ENCODE measurements around the gene SIPA1L2. TPM values are rescaled to one million over a fixed set of nuclear protein-coding genes. Genes with fewer than 3 reads are reported as not detected.

Gene SIPA1L2
- total RNA-seq, 1 donor from 2014 or later, result 14.5 TPM

DNA sequence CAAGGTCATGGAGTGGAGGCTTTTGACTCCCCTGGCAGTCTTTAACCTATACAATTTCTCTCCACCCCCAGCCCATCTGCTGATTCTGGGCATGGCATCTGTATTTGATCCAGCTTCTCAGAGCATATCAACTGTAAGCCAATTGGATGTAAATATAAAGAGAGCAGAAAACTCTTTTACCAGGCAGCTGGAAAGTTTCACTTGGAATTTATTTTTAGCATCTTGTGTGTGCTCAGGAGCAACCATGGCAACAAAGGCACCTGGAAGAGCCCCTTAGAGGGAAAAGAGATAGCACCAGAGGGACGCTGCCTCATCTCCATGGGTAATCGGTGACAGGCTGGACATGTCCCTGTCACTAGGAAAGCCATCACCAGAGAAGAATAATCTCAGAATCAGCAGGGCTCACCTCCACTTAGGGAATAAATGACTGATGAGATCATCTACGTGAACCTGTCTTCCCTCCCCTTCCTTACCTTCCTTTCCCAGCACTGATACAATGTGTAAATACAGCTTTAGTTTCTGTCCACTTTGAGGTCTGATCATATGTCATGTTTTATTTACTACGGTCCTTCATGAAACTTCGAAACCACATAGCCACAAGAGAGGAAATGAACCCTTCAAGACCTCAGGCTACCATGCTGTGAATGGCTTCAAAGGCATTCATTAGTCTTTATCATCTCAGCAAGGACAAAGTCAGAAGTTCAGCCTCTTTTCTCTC lies 25.3 kb upstream of the SIPA1L2 start:
- no peak overlapping the region for H3K27ac Mint-ChIP-seq (ENCODE audit: unreplicated experiment)
- no peak for DNase-seq (ENCODE audit: extremely low spot score, unreplicated experiment)
- TF ChIP-seq, protein P1, sequence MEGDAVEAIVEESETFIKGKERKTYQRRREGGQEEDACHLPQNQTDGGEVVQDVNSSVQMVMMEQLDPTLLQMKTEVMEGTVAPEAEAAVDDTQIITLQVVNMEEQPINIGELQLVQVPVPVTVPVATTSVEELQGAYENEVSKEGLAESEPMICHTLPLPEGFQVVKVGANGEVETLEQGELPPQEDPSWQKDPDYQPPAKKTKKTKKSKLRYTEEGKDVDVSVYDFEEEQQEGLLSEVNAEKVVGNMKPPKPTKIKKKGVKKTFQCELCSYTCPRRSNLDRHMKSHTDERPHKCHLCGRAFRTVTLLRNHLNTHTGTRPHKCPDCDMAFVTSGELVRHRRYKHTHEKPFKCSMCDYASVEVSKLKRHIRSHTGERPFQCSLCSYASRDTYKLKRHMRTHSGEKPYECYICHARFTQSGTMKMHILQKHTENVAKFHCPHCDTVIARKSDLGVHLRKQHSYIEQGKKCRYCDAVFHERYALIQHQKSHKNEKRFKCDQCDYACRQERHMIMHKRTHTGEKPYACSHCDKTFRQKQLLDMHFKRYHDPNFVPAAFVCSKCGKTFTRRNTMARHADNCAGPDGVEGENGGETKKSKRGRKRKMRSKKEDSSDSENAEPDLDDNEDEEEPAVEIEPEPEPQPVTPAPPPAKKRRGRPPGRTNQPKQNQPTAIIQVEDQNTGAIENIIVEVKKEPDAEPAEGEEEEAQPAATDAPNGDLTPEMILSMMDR (IDR thresholded peaks at IDR 0.05), result no peak
- H3K4me1 Mint-ChIP-seq (ENCODE audit: unreplicated experiment), result peaks cover 8% of the 10 kb centered on the region
- H3K36me3 Mint-ChIP-seq (ENCODE audit: unreplicated experiment), result no peaks in the 10 kb centered on the region
- H3K27me3 Mint-ChIP-seq (ENCODE audit: unreplicated experiment), result peaks cover 39% of the 10 kb centered on the region
- H3K4me3 Mint-ChIP-seq (ENCODE audit: unreplicated experiment), result no peak overlapping the region
- no peaks in the 10 kb centered on the region for H3K9me3 Mint-ChIP-seq (ENCODE audit: unreplicated experiment)

DNA sequence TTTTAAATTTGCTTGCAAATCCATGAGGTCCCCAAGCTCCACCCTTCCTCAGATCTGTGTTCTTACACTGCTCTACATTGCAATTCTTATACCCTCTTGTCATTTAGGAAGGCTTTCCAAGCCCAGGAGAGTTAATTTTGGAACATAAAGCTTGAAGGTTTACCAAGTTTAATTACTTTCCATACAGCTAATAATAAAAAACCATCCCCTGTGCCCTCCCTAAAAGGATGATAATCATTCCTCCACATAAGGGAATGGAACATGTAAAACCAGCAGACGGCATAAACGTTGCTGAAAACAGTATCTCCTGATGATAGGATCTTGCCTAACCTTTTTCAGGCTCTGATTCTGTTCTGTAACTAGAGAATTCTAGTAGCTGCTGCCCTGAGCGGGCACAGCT lies 23.9 kb upstream of the SIPA1L2 start:
- TF ChIP-seq, protein P1 (IDR thresholded peaks at IDR 0.05), result no peak
- H3K9me3 Mint-ChIP-seq (ENCODE audit: unreplicated experiment), result no peaks in the 10 kb centered on the region
- H3K27me3 Mint-ChIP-seq (ENCODE audit: unreplicated experiment), result peaks cover 35% of the 10 kb centered on the region
- H3K4me1 Mint-ChIP-seq (ENCODE audit: unreplicated experiment), result peaks cover 8% of the 10 kb centered on the region
- no peak for DNase-seq (ENCODE audit: extremely low spot score, unreplicated experiment)
- no peaks in the 10 kb centered on the region for H3K36me3 Mint-ChIP-seq (ENCODE audit: unreplicated experiment)
- H3K4me3 Mint-ChIP-seq (ENCODE audit: unreplicated experiment), result no peak overlapping the region
- no peak overlapping the region for H3K27ac Mint-ChIP-seq (ENCODE audit: unreplicated experiment)

DNA sequence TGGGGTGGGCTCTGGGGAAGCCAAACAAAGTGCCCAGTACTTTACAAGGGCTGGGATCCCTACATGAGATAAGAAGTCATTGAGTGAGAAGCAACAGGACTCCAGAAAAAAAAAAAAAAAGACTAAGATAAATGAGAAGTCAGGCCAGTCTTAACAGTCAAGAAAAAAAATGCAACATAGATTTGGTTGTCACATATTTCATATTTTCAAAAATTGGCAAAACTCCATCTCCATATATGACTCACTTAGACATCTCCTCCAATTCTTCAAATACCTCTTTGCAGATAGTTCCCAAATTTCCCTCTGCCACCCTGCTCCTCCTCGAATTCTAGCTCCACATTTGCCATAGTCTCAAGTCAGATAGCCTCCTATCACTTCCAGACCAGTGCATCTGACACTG lies 20.9 kb upstream of the SIPA1L2 start:
- DNase-seq (ENCODE audit: extremely low spot score, unreplicated experiment), result no peak
- no peak overlapping the region for H3K27ac Mint-ChIP-seq (ENCODE audit: unreplicated experiment)
- no peaks in the 10 kb centered on the region for H3K9me3 Mint-ChIP-seq (ENCODE audit: unreplicated experiment)
- H3K4me3 Mint-ChIP-seq (ENCODE audit: unreplicated experiment), result no peak overlapping the region
- H3K4me1 Mint-ChIP-seq (ENCODE audit: unreplicated experiment), result peaks cover 8% of the 10 kb centered on the region
- TF ChIP-seq, protein P1 (IDR thresholded peaks at IDR 0.05), result no peak
- no peaks in the 10 kb centered on the region for H3K36me3 Mint-ChIP-seq (ENCODE audit: unreplicated experiment)
- H3K27me3 Mint-ChIP-seq (ENCODE audit: unreplicated experiment), result peaks cover 21% of the 10 kb centered on the region

DNA sequence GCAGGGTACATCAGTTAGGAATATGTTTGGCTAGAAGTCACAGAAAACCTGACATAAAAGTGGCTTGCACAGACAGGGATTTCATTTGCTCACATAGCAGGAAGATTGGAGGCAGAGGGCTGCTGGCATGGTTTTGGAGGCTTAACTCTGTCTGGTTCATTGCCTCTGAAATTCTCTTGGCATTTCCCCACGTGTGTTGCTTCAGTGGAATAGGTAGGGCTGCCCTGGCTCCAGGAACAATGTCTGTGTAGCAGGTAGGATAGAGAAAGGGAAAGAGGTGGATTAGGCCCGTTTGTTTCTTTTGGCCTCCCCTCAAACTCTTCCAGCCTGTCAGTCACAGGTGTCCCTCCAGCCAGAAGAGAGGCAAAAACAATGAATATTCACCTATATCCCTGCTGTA lies 20.5 kb upstream of the SIPA1L2 start:
- no peak overlapping the region for H3K27ac Mint-ChIP-seq (ENCODE audit: unreplicated experiment)
- H3K27me3 Mint-ChIP-seq (ENCODE audit: unreplicated experiment), result peaks cover 18% of the 10 kb centered on the region
- H3K36me3 Mint-ChIP-seq (ENCODE audit: unreplicated experiment), result no peaks in the 10 kb centered on the region
- TF ChIP-seq, protein P1 (IDR thresholded peaks at IDR 0.05), result no peak
- no peak for DNase-seq (ENCODE audit: extremely low spot score, unreplicated experiment)
- H3K9me3 Mint-ChIP-seq (ENCODE audit: unreplicated experiment), result no peaks in the 10 kb centered on the region
- peaks cover 6% of the 10 kb centered on the region for H3K4me1 Mint-ChIP-seq (ENCODE audit: unreplicated experiment)
- no peak overlapping the region for H3K4me3 Mint-ChIP-seq (ENCODE audit: unreplicated experiment)

DNA sequence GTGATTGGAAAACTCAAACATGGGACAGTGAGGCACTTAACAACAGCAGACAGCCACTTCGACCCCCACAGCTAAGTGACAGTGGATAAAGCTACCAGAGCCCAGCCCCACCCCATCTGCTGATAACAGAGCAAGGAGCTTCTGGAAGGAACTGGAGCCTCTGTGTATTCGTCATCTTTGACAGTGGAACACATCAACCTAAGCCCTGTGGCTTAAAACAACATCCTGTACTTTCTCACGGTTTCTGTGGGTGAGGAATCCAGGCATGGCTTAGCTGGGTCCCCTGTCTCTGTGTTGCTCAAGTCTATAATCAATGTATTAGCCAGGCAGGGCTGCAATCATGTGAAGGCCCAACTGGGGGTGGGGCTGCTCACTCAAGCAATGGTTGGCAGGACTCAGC lies 18.4 kb upstream of the SIPA1L2 start:
- Mint-ChIP-seq H3K4me1 (ENCODE audit: unreplicated experiment) (peaks cover 5% of the 10 kb centered on the region), H3K36me3 (ENCODE audit: unreplicated experiment) (no peaks in the 10 kb centered on the region), H3K27ac (ENCODE audit: unreplicated experiment) (no peak overlapping the region), H3K9me3 (ENCODE audit: unreplicated experiment) (no peaks in the 10 kb centered on the region), H3K27me3 (ENCODE audit: unreplicated experiment) (peaks cover 4% of the 10 kb centered on the region), H3K4me3 (ENCODE audit: unreplicated experiment) (no peak overlapping the region)
- TF ChIP-seq, protein P1 (IDR thresholded peaks at IDR 0.05), result no peak
- no peak for DNase-seq (ENCODE audit: extremely low spot score, unreplicated experiment)

Data from osteocyte (in vitro differentiated cells).